GM10266 (cell line): ENCODE data around the gene DDX42.

Experiments
- DNase-seq: peaks from one replicate; pipeline ENCODE4 v3.0.0; 2012; ENCODE audit errors: extremely low spot score
- TF ChIP-seq, protein P1 (sequence below): IDR thresholded peaks from 2 replicates; pipeline ENCODE4 v1.5.1; 2012; ENCODE audit warnings: mild to moderate bottlenecking, low read depth; ENCODE audit not compliant: control insufficient read depth, insufficient read depth; ENCODE audit errors: missing control alignments

The DDX42 gene

DNA sequence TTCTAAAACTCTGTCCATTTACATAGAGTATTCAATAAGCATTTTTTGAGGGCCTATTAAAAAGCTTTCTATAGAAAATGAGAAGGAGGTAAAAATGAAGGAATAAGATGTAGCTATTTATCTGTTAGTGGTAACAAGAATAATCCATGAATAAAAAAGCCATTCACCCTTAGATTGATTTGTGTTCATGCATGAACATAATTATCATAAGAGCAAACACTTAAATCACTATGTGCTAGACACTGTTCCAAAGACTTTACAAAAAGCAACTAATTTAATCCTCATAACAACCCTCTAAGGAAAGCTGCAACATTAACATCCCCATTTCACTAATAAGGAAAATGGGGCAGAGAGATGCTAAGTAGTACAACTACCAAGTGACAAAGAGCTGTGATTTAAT is 7.2 kb upstream of the DDX42 start:
- TF ChIP-seq, protein P1, sequence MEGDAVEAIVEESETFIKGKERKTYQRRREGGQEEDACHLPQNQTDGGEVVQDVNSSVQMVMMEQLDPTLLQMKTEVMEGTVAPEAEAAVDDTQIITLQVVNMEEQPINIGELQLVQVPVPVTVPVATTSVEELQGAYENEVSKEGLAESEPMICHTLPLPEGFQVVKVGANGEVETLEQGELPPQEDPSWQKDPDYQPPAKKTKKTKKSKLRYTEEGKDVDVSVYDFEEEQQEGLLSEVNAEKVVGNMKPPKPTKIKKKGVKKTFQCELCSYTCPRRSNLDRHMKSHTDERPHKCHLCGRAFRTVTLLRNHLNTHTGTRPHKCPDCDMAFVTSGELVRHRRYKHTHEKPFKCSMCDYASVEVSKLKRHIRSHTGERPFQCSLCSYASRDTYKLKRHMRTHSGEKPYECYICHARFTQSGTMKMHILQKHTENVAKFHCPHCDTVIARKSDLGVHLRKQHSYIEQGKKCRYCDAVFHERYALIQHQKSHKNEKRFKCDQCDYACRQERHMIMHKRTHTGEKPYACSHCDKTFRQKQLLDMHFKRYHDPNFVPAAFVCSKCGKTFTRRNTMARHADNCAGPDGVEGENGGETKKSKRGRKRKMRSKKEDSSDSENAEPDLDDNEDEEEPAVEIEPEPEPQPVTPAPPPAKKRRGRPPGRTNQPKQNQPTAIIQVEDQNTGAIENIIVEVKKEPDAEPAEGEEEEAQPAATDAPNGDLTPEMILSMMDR: no peak
- no peak for DNase-seq

DNA sequence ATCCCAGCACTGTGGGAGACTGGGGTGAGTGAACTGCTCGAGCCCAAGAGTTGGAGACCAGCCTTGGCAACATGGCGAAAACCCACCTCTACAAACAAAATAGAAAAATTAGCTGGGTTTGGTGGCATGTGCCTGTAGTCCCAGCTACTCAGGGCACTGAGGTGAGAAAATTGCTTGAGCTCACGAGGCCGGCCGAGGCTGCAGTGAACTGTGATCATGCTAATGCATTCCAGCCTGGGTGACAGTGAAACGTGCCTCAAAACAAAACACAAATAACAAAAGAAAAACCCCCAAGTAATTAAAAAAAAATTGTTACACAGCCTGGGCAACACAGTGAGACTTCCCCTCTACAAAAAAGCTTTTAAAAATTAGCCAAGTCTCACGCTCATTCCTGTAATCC is 5.5 kb upstream of the DDX42 start:
- no peak for DNase-seq
- TF ChIP-seq, protein P1: no peak

GRCh38 chr17:63772801-63773271 is 1.1 kb upstream of the DDX42 start:
- DNase-seq: no peak
- TF ChIP-seq, protein P1: no peak

- TF ChIP-seq, protein P1: no peak
- peak; percentile 99 for DNase-seq
Observed at GRCh38 chr17:63773272-63774140, 464 bp upstream of the DDX42 start, which contains the start of gene CCDC47. Gene CCDC47 (minus strand): TSS chr17:63773597. CDS start chr17:63766175, 7,422 bp downstream.

DNA sequence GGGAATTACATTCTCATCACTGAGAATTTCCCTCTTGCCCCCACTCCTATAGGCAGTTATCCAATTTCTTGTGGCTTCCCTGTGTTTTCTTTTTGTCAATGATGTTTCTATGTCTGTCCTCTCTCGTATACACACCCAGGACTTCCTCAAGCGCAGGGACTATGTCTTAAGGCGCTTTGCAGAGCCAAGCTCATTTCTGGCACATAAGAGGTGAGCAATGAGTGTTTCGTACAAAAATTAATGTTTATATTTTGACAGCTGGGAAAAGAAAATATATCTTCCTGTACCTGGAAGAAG is 947 bp downstream of the DDX42 start:
- TF ChIP-seq, protein P1: no peak
- peak; percentile 21 for DNase-seq

- DNase-seq: no peak
- TF ChIP-seq, protein P1: no peak
Observed at GRCh38 chr17:63775420-63775819, 1.4 kb downstream of the DDX42 start.

DNA sequence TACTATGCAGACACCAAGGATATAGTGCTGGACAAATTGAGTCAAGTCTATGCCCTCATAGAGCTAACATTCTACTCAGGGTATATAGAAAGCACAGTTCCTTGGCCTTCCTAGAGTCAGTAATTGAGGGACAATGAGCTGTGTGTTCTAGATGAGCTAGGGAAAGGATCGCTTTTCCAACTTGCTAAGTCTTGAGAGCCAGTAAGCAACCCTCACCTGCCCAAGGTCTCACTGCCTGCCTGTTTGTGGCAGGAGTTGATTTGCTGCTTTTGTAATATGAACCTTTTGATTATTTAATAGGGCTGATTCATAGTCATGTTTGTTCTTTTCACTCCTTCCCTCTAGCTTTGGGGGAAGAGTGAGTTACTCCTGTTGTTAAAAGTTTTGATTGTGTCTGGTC is 6.5 kb downstream of the DDX42 start:
- TF ChIP-seq, protein P1: no peak
- no peak for DNase-seq
